Measurements from ENCODE around the gene RIC8A.
A peak's percentile ranks its signal among the peaks of the same experiment; 100 is the strongest.

RIC8A gene

GRCh38 chr11:204587-205109, 2.9 kb upstream of the RIC8A start:
- DNase-seq = no peak

GRCh38 chr11:205221-206001, 2.1 kb upstream of the RIC8A start:
- no peak for DNase-seq

GRCh38 chr11:206002-206384, 1.5 kb upstream of the RIC8A start:
- no peak for DNase-seq

- DNase-seq = no peak
These were observed 841 bp upstream of the RIC8A start for GRCh38 chr11:206526-207207.

- DNase-seq = peak; percentile 58
These were observed 314 bp downstream of the RIC8A start for GRCh38 chr11:207863-208180.

GRCh38 chr11:208181-208916, 841 bp downstream of the RIC8A start:
- peak; percentile 53 for DNase-seq

- DNase-seq = no peak
These were observed 1.4 kb downstream of the RIC8A start for GRCh38 chr11:208917-209260.

- no peak for DNase-seq
These were observed 2.0 kb downstream of the RIC8A start for GRCh38 chr11:209275-210121.

- no peak for DNase-seq
These were observed 2.8 kb downstream of the RIC8A start for GRCh38 chr11:210122-210802.

- DNase-seq = no peak
These were observed 3.3 kb downstream of the RIC8A start for GRCh38 chr11:210803-211180.

GRCh38 chr11:211295-211694, 3.8 kb downstream of the RIC8A start:
- DNase-seq = no peak

GRCh38 chr11:211741-212140, 4.2 kb downstream of the RIC8A start:
- no peak for DNase-seq

- DNase-seq = no peak
These were observed 4.9 kb downstream of the RIC8A start for GRCh38 chr11:212150-213100.

GRCh38 chr11:213111-213510, 5.6 kb downstream of the RIC8A start:
- no peak for DNase-seq

- no peak for DNase-seq
These were observed 6.6 kb downstream of the RIC8A start for GRCh38 chr11:214083-214482.

GRCh38 chr11:215581-216037, 8.1 kb downstream of the RIC8A start:
- no peak for DNase-seq

- no peak for DNase-seq
These were observed 8.8 kb downstream of the RIC8A start for GRCh38 chr11:216081-216974.

GRCh38 chr11:217704-218103, 10.2 kb downstream of the RIC8A start:
- no peak for DNase-seq

- no peak for DNase-seq
These were observed 11.5 kb downstream of the RIC8A start for GRCh38 chr11:218815-219593.
